Measurements from ENCODE around the gene KRTAP17-1.

GRCh38 chr17:41332239-41332638 is 16.7 kb upstream of the KRTAP17-1 start:
- TF ChIP-seq POLR2A (IDR thresholded peaks at IDR 0.05): no peak
- TF ChIP-seq CTCF (IDR thresholded peaks at IDR 0.05): no peak
- no peak for TF ChIP-seq POLR2AphosphoS5 (IDR thresholded peaks at IDR 0.05)

Measured in prostate gland (tissue), 2 donors.